GM20000 (cell line): Measurements from ENCODE around the gene GATA5.

Source experiments
- DNase-seq: peaks from one replicate; pipeline ENCODE4 v3.0.0; 2012; ENCODE audit warnings: low spot score
- CTCF ChIP-seq: IDR thresholded peaks from 2 replicates; pipeline ENCODE4 v1.5.1; 2012; ENCODE audit warnings: mild to moderate bottlenecking, control low read depth; ENCODE audit errors: extremely low read depth, missing control alignments

Gene GATA5

GRCh38 chr20:62463651-62464424 is 12.0 kb downstream of the GATA5 start:
- no peak for TF ChIP-seq CTCF
- DNase-seq, result no peak

GRCh38 chr20:62462976-62463592 is 12.7 kb downstream of the GATA5 start:
- DNase-seq, result no peak
- TF ChIP-seq CTCF, result no peak

GRCh38 chr20:62461834-62462233 is 14.0 kb downstream of the GATA5 start:
- DNase-seq, result no peak
- no peak for TF ChIP-seq CTCF

GRCh38 chr20:62461157-62461556 is 14.6 kb downstream of the GATA5 start:
- TF ChIP-seq CTCF, result no peak
- no peak for DNase-seq

GRCh38 chr20:62460678-62461077 is 15.1 kb downstream of the GATA5 start:
- DNase-seq, result no peak
- no peak for TF ChIP-seq CTCF

- DNase-seq, result no peak
- no peak for TF ChIP-seq CTCF
Measured at GRCh38 chr20:62459488-62459887, 16.3 kb downstream of the GATA5 start.
